ENCODE data around the gene TCFL5.

Gene TCFL5

GRCh38 chr20:62839261-62839660 lies 22.4 kb downstream of the TCFL5 start:
- DNase-seq (ENCODE audit: extremely low spot score, insufficient read length, low read depth) = no peak
- FAIRE-seq = no peak

GRCh38 chr20:62838128-62838891 lies 23.3 kb downstream of the TCFL5 start:
- FAIRE-seq = peak; percentile 80
- no peak for DNase-seq (ENCODE audit: extremely low spot score, insufficient read length, low read depth)

- DNase-seq (ENCODE audit: extremely low spot score, insufficient read length, low read depth) (no peak), FAIRE-seq (no peak)
Observed at GRCh38 chr20:62837790-62838127, 23.9 kb downstream of the TCFL5 start.

- FAIRE-seq (no peak), DNase-seq (ENCODE audit: extremely low spot score, insufficient read length, low read depth) (no peak)
Observed at GRCh38 chr20:62836967-62837490, 24.6 kb downstream of the TCFL5 start.

- DNase-seq (ENCODE audit: extremely low spot score, insufficient read length, low read depth) (no peak), FAIRE-seq (no peak)
Observed at GRCh38 chr20:62835931-62836861, 25.4 kb downstream of the TCFL5 start.

GRCh38 chr20:62834967-62835730 lies 26.5 kb downstream of the TCFL5 start:
- no peak for FAIRE-seq
- DNase-seq (ENCODE audit: extremely low spot score, insufficient read length, low read depth) = no peak

GRCh38 chr20:62832951-62833391 lies 28.7 kb downstream of the TCFL5 start:
- no peak for DNase-seq (ENCODE audit: extremely low spot score, insufficient read length, low read depth)
- FAIRE-seq = no peak

GRCh38 chr20:62832212-62832922 lies 29.3 kb downstream of the TCFL5 start:
- FAIRE-seq = peak; percentile 90
- no peak for DNase-seq (ENCODE audit: extremely low spot score, insufficient read length, low read depth)

GRCh38 chr20:62831854-62832211 lies 29.8 kb downstream of the TCFL5 start:
- DNase-seq (ENCODE audit: extremely low spot score, insufficient read length, low read depth) (no peak), FAIRE-seq (no peak)

- FAIRE-seq = no peak
- no peak for DNase-seq (ENCODE audit: extremely low spot score, insufficient read length, low read depth)
Observed at GRCh38 chr20:62831361-62831788, 30.2 kb downstream of the TCFL5 start.

GRCh38 chr20:62830821-62831220 lies 30.8 kb downstream of the TCFL5 start:
- DNase-seq (ENCODE audit: extremely low spot score, insufficient read length, low read depth) = no peak
- no peak for FAIRE-seq

- DNase-seq (ENCODE audit: extremely low spot score, insufficient read length, low read depth) = no peak
- FAIRE-seq = no peak
Observed at GRCh38 chr20:62830251-62830650, 31.4 kb downstream of the TCFL5 start.

GRCh38 chr20:62829231-62830230 lies 32.1 kb downstream of the TCFL5 start:
- DNase-seq (ENCODE audit: extremely low spot score, insufficient read length, low read depth) = no peak
- no peak for FAIRE-seq

GRCh38 chr20:62828511-62829230 lies 33.0 kb downstream of the TCFL5 start:
- FAIRE-seq = no peak
- no peak for DNase-seq (ENCODE audit: extremely low spot score, insufficient read length, low read depth)

GRCh38 chr20:62828051-62828450 lies 33.6 kb downstream of the TCFL5 start:
- DNase-seq (ENCODE audit: extremely low spot score, insufficient read length, low read depth) (no peak), FAIRE-seq (no peak)

GRCh38 chr20:62827311-62828038 lies 34.1 kb downstream of the TCFL5 start:
- DNase-seq (ENCODE audit: extremely low spot score, insufficient read length, low read depth) = no peak
- FAIRE-seq = no peak

- FAIRE-seq = no peak
- no peak for DNase-seq (ENCODE audit: extremely low spot score, insufficient read length, low read depth)
Observed at GRCh38 chr20:62826646-62827310, 34.8 kb downstream of the TCFL5 start.
